ENCODE measurements around the gene TRAPPC14.

DNA sequence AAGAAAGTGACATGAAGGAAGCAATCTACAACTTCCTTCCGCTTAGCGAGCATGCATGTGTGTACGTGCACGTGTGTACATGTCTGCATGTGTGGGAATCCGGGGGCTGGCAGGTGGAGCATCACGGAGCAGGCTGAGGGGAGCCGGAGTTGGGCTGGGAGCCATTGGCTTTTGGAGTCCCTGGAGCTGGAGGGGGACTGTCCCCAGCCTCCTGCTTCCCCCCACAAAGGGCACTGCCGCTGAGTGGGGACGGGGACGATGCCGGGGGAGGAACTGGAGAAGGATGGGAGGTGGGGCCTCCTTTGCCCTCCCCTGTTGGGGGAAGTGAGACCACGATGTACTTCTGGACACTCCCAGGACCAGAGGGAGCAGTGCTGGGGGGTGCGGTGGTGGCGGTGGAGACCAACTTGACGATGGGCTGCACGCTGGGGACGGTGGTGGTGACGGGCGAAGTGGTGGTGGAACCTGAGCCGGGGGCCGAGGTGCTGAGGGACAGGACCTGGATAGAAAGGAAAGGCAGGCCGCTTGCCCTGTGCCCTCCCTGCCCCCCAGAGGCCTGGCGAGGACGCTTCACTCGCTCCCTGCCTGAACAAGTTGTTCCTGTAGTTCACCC is 51.3 kb downstream of the TRAPPC14 start:
- TF ChIP-seq EZH2phosphoT487 (IDR thresholded peaks at IDR 0.05; ENCODE audit: insufficient read depth, low read depth): no peak
- no peak for TF ChIP-seq EZH2 (IDR thresholded peaks at IDR 0.05; ENCODE audit: insufficient read depth, poor library complexity, severe bottlenecking)

Measured in GM23248 (cell line).